ENCODE data around the gene TMEM181.

TMEM181 gene

DNA sequence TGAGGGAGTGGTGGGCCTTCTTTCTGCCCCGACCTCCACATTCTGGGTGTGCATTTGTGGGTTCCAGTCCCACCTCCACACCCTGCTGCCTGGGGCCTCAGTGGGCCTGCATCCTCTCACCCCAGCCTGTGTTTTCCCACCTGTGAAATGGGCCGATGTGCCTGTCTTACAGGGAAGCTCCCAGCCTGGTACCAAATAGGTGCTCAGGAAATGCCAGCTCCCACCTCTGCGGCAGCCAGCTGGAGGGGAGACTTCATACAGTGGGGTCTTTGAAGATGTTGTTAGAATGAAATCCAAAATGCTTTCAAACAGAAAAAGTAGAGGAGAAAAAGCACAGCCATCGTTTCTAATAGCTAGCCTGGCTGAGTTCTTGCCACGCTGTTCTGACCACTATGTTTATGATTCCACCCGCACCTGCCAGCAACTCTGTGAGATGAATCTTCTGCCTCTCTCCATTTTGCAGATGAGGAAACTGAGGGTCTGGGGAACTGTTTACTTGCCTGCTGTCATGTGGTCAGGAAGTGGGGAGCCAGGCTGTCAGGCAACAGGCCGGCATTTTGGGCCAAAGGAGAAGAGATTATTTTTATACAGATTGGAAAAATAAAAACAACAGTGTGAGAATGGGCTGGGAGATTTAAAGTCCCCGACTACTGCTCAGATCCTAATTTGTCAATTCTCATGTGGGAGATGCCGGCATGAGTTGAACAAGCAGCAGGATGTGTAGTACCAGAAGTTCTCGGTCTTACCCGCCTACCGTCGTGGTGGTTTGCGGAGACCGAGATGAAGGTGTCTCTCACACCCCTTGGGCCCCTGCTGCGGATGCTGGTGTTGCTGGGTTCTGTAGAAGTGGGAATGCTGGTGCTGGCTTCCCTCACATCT lies 4.6 kb downstream of the TMEM181 start:
- no peak for DNase-seq (ENCODE audit: low read depth in 2 of 2)

DNA sequence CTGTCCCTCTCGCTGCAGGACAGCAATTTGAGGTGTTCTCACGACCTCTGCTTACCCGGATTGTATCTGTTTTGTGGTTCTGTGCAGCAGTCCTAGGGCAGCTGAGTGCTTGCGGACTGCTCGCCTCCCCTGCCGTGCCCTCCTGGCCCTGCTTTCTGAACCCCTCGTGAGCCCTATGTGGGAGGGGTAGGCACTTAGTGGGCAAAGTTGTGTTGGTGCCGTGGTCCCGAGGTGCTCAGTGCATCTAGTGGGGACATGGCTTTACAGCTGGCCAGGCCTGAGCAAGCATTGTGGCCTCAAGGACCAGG lies 5.2 kb downstream of the TMEM181 start:
- DNase-seq (ENCODE audit: low read depth in 2 of 2): no peak

DNA sequence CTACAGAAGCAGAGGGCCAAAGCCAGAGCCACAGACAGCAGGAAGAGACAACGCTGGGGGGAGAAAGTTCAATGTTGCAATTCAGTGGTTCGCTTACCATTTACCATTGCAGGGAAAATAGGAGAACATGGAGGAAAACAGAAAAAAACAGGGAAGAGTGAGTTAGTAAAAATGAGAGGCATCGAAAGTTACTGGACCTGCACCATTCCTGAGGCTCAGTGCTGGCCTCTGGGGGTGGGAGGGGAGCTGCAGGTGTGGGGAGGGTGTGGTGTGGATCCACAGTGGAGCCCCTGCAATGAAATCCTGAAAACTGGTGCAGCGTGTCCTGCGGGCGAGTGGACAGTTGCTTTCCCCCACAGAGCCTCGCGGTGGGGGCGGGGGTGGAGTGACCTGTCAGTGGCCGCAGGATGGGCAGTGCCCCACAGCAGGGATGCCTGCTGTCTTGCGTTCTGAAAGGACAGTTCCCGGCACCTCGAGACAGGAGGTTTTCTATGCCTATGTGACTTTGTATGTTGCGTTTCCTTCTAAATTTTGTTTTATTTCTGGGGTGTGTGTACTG lies 5.7 kb downstream of the TMEM181 start:
- DNase-seq (ENCODE audit: low read depth in 2 of 2): no peak

DNA sequence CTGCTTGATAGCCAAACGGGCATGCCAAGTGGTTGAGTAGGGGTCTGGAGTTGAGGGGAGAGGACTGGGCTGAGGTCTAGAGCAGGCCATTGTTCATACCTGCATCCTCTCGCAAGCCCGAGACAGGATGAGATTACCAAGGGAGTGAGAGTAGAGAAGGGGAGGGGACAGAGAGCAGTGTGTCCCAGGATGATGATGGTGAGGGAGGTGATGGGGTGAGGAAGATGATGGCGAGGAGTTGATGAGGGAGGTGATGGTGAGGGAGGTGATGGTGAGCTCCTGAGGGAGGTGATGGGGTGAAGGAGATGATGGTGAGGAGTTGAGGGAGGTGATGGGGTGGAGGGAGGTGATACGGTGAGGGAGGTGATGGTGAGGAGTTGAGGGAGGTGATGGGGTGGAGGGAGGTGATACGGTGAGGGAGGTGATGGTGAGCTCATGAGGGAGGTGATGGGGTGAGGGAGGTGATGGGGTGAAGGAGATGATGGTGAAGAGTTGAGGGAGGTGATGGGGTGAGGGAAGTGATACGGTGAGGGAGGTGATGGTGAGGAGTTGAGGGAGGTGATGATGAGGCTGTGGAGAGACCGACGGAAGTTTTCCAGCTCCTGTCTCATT lies 6.4 kb downstream of the TMEM181 start:
- no peak for DNase-seq (ENCODE audit: low read depth in 2 of 2)

DNA sequence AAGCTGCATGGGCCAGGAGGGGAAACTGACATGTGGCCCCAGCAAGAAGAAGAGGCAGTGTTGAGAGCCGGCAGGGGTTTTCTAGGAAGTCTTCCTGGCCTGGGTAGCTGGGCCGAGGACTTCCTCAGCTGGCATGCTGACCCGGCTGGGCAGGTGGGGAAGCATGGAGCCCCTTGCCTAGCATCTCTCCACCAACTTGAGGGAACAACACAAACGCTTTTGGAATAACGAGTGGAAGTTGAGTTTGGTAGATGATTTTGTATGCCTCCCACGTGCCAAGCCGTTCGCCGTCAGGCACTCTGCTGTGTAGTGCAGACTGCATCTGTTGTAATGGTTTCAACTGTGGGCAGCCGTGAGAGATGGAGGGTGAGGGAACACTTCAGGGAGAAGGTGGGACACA lies 7.3 kb downstream of the TMEM181 start:
- no peak for DNase-seq (ENCODE audit: low read depth in 2 of 2)

DNA sequence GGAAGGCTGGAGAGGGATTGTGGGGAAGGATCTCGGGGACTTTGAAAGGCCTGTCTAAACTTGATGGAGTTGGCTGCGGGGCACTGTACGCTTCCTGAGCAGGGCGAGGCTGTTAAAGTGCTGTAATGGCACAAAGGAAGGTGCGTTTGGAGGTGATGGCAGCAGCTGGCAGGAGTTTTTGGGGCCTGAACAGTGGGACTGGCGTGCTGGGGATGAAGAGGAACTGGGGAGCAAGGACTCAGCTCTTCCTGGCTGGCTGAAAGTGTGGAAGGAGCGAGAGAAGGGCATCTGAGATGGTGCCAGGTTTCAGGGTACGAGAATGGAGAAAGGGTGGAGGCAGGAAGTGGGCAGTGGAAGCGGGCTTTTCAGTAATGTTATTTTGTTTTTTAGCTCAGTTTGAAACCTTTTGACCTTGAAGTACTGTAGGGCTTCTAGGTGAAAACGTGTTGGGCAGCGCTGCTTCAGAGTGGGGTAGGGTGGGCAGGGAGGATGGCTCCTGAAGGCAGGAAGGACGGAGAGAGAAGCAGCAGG lies 8.0 kb downstream of the TMEM181 start:
- DNase-seq (ENCODE audit: low read depth in 2 of 2): no peak

DNA sequence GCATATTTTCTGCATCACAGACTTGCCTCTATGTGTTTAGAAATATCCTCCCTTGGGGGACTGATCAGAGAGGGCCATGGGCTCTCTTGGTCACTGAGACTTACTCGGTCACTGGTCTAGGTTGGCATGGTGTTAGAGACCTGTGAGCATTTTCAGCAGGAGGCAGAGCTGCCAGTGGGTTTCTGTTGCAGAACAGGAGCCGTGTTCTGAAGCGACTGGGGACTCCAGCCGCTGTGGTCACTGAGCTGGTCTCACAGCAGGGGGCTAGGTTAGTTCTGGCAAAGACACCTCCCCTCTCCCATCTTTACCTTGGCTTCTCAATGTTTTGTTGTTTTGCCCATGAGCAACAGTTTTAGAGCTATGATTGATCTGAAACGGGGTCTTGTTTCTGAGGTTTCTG lies 8.7 kb downstream of the TMEM181 start:
- DNase-seq (ENCODE audit: low read depth in 2 of 2): no peak

DNA sequence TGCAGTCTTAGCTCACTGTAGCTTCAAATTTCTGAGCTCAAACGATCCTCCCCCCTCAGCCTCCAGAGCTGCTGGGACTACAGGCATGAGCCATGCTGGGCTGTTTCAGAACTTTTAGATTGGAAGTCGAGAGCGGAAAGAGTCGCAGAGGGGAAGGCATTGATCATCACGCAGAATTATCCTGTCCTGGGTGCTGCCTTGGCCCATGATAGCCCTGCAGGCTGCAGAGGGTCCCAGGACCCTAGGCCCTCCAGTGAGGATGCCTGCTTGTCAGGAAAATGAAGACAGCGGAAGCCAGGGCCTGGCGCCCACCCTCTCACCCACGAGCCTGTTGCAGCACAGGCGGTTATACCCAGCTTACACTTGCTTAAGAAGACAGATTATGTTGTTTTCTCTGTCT lies 9.1 kb downstream of the TMEM181 start:
- DNase-seq (ENCODE audit: low read depth in 2 of 2): no peak

DNA sequence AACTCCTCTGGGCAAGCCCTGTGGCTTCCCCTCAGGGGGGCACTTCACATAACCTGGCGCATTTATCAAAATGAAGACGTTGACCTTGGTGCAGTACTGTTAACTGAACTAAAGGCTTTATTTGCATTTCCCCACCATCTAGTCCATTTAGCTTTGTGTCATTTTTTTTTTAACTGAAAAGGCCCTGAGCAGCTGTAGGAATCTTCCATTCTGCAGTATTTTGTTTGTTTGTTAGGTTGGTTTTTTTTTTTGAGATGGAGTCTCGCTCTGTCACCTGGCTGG lies 10.7 kb downstream of the TMEM181 start:
- DNase-seq (ENCODE audit: low read depth in 2 of 2): no peak

DNA sequence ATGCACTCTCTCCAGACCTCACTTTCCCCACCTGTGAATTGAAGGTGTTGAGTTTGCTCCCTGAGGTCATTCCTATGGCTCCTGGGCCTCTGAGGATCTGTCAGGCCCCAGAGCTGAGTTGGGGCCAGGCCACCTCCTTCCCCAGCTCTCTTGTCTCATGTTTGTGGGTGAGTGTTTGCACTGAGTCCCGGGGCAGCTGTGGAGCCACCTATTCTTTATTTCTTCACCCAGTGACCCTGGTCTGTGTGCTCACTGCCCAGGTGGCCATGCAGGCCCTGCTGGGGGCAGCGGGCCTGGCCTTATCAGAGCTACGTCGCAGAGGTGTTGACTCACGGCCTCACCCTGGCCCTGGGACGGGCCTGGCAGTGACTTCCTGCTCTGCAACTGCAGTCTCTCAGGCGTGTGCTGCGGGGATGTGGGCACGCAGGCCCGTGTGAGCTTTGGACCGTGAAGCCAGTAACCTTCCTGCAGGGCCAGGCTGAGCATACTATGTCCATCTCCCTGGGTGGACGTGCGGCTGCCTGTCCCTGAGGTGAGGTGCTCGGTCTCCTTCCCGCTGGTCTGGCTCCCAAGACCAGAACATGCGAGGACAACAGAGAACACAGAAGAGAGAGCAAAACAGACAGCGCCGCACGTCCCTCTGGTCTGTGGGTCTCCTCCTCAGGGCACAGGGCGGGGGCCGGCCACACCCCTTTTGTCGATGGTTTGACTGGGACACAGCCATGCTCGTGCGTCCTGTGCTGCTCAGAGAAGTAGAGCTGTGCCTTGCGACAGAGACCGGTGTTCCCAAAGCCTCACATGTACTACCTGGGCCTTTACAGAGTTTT lies 12.1 kb downstream of the TMEM181 start:
- no peak for DNase-seq (ENCODE audit: low read depth in 2 of 2)

DNA sequence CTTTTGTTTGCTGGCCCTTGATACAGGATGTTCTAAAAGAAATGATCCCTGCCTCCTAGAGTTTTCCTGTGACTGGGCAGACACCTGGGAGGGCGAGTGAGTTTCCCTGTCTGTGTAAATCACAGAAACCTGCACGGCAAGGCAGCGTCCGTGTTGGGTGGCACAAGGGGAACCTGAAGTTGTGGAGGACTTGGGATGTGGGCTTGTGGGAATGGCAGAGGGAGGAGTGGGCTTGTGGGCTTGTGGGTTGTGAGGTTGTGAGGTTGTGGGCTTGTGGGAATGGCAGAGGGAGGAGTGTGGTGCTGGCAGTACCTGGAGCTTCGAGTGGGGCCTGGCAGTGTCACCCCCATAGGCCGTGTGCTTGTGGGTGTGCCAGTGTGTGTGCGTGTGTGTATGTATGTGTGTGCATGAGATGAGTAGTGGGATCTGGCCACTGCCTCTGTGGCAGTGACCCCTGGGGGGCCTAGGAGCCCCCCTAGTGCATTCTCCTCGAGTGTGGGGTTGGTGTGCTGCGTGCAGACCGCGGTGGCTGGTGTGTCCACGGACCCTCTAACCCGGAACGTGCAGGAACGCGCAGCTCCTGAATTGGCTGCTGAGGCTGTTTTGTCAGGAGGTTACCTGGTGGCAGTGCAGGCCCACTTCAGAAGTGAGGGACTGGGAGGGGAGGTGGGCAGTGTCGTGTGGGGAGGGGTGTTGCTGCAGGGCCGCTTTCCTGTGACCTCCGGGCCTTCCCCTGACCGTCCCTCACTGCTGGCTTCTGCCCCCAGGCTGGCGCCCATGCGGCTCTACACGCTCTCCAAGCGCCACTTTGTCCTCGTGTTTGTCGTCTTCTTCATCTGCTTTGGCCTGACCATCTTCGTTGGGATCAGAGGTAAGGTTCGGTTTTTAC lies 13.0 kb downstream of the TMEM181 start:
- no peak for DNase-seq (ENCODE audit: low read depth in 2 of 2)

DNA sequence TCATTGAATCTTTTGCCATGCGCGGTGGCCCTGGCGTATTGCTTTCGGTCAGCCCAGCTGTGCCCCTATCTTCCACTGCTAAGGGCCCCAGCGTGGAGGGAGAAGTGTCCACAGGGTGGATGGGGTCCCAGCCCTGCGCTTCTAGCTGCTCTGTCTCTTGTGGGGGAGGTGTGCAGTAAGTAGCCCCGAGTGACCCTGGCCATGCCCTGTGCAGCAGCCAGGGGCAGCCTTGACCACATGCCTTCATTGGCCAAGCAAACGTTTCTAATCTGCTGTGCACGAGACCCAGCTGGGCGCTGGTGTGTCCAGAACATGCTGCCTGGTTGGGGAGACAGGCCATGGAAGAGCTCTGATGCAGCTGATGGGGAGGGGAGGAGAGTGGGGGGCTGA lies 13.6 kb downstream of the TMEM181 start:
- DNase-seq (ENCODE audit: low read depth in 2 of 2): no peak

DNA sequence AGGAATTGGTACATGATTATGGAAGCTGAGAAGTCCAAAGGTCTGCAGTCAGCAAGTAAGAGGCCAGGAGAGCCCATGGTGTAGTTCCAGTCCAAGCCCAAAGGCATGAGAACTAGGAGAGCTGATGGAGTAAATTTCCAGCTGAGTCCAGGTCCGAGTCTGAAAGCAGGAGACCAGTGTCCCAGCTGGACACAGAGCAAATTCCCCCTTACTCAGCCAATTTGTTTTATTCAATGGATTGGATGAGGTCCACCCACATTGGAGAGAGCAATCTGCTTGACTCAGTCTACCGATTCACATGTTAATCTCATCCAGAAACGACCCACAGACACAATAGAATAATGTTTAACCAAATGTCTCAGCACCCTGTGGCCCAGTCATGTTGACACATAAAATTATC lies 14.9 kb downstream of the TMEM181 start:
- DNase-seq (ENCODE audit: low read depth in 2 of 2): no peak

DNA sequence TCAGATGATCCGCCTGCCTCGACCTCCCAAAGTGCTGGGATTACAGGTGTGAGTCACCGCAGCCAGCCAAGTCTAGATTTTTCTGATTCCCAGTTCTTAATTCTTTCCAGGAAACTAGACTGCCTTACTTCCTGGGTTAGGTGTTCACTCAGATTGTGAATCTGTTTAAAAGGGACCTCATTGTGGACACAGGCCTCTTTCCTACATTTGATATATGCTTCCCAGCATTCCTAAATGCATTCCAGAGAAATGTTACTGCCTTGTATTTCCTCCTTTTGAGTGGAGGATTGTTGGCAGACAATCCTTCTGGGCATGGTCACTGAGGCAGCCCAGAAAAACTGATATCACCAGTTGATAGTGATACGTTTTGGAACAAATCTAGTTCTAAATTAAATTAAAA lies 15.7 kb downstream of the TMEM181 start:
- DNase-seq (ENCODE audit: low read depth in 2 of 2): no peak

DNA sequence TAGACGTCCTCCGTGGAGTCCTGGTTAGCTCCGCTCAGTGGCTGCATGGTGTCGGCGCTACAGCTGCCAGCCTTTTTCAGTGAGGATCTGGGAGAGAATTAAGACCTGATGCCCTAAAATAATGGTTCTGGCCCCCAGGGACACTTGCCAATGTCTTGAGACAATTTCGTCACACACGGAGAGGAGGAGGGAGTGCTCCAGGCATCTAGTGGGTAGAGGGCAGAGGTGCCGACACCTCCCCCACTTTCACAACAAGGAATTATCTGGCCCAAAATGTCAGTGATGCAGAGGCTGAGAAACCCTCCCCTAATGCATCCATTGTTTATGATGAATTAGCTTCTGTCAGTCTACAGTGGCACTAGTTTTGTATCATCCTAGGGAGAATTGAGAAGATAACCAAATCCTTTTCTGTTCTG lies 24.4 kb downstream of the TMEM181 start:
- DNase-seq (ENCODE audit: low read depth in 2 of 2): no peak

DNA sequence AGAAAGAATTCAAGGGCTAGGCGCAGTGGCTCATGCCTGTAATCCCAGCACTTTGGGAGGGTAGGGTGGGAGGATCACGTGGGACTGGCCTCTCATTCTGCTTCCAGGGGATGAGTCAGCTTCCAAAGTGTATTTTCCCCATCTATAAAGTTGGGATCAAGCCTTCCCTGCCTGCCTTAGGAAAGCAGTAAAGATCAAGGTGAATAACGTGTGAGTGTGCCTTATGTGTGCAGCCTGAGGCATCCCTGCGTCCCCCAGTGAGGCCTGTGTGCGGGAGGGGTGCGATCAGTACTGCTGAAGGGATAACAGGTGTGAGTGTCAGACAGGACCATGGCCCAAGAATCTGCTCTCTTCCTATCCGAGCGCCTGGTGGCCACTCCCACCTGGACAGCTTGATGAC lies 26.8 kb downstream of the TMEM181 start:
- DNase-seq (ENCODE audit: low read depth in 2 of 2): no peak

DNA sequence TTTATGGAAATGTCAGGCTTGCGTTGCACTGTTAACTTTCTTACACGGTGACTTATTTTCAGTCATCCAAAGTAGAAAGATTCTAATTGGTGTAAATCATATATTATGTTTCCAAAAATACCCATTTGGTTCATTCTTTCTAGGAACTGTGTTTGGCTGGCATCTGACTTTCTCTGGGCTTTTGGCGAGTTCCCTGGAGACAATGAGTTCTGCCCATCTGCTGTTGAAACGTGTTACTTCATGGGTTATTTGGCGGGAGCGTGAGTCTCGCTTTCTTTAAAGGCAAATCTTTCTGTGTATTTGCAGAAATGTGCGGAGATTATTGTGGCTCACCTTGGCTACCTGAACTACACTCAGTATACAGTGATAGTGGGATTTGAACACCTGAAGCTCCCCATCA lies 29.5 kb downstream of the TMEM181 start:
- no peak for DNase-seq (ENCODE audit: low read depth in 2 of 2)

DNA sequence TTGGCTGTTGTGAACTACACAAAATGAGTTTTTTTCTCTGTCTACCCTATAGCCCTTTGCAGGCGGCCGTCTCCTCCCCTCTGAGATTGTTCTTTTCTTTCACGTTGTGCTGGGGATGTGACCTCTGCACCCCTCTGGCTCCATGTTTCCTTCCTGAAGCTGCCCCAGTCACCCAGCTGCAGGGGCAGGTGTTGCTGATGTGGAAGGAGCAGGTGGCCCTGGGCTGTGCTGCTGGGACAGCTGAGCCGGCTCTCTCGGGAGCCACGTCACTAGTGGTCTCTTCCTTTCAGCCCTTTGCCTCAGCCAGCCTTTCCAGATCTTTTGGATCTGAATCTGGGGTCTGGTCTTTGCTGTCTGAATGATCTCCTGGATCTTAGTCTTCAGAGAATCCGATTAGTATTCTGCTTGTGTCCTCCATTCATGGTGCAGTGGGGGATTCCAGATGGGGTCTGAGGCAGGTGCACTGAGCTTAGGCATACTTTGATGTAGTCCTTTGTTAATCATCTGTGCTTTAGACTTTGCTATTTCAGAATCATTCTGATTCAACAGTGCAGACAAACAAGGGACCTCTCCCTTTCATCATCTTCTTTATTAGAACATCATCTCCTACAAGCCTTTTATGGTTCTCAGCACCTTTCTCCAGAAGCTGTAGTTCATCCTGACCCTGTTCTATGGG lies 31.4 kb downstream of the TMEM181 start:
- no peak for DNase-seq (ENCODE audit: low read depth in 2 of 2)

DNA sequence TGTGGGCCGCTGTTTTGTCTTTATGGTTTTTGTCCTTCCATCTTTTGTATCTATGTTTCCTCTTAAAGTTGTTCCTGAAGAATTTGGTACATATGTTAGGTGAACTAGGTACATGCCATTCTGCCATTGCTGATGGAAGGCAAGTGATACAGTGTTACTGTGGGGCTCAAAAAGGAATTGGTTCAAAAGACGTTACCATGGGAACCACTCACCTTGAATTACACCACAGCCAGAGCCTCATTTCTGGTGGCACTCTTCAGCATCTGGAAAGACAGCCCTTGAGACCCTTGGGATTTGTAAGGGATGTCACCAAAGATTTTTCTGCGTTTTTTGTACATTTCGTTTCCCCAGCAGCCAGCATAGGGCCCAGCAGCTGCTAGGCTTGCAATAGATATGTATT lies 31.9 kb downstream of the TMEM181 start:
- DNase-seq (ENCODE audit: low read depth in 2 of 2): no peak

DNA sequence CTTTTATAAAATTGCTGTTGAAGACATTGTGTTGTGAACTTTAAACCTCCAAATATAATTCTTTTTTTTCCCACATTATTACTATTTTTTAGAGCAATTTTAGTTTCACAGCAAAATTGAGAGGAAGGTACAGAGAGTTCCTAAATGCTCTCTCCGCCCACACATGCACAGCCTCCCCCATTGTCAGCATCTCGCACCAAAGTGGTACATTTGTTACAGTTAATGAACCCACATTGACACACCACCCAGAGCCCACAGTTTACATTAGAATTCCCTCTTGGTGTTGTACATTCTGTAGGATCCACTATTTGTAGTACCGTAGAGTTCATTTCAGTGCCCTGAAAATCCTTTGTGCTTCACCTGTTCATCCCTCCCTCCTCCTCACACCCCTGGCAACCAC lies 33.8 kb downstream of the TMEM181 start:
- DNase-seq (ENCODE audit: low read depth in 2 of 2): no peak

DNA sequence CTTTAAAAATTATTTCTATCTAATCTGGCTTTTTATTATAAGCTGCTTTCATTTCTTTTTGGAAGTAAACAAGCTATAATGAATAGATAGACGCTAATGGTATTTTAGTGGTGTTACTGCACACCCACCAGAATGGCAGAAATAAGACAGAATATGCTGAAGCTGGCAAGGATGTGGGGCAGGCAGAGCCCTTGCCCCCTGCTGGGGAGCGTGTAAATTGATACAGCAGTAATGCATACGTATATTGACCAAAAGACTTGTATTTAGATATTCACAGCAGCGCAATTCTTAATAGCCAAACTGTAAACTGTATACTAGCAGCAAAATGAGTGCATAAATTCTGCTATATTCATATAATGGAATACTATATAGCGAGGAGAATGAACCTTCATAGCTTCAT lies 35.3 kb downstream of the TMEM181 start:
- DNase-seq (ENCODE audit: low read depth in 2 of 2): no peak
